GM12892 (cell line): ENCODE measurements around the gene AGO4.

Experiments used
- POLR2A ChIP-seq: IDR thresholded peaks from 2 replicates; pipeline ENCODE4 v1.6.1; 2011; ENCODE audit warnings: low read depth, low read length, control low read depth
- POLR2AphosphoS5 ChIP-seq: IDR thresholded peaks from 2 replicates; pipeline ENCODE4 v1.6.1; 2011; ENCODE audit warnings: low read depth, low read length, control low read depth
- TAF1 ChIP-seq: IDR thresholded peaks from 2 replicates; pipeline ENCODE4 v1.6.1; 2011; ENCODE audit warnings: low read depth, mild to moderate bottlenecking, control low read depth, low read length, borderline replicate concordance

DNA sequence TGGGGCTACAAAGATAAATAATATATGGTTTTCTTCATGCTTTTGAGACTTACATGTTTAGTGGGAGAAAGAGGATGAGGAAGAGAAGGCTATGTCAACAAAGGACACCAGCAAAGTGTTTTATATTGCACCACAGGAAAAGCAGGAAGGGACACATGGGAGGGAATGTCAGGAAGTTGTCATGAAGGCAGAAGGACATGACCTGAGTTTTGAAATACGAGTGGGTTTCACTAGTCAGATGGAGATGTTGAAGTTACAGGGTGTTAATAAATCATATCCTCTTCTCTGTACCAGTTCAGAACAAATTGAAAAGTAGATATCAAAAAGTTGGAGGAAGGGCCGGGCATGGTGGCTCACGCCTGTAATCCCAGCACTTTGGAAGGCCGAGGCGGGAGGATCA is 57.0 kb downstream of the AGO4 start:
- no peak for TF ChIP-seq POLR2AphosphoS5
- no peak for TF ChIP-seq POLR2A
- TF ChIP-seq TAF1: no peak
